CD4-positive, CD25-positive, alpha-beta regulatory T cell (primary cell): Measurements from ENCODE around the gene ATP6V0D1. TPM values are rescaled to one million over a fixed set of nuclear protein-coding genes. Genes with fewer than 3 reads are reported as not detected.
"Not testable (repeated sequence)": the region's sequence is repeated elsewhere in the genome, so short reads cannot be mapped to it uniquely, and the experiment has no call there.

Source experiments
- ATAC-seq, 2 donors: fragments of 150-1000 bp; cut with Tn5 transposase; one replicate each; pipeline ENCODE4 v1.10.0; 2021; ENCODE audit warnings: low read depth in 2 of 2, moderate number of reproducible peaks in 2 of 2, moderate library complexity in 1 of 2
- DNase-seq, 3 donors: peaks; one replicate each; pipeline versions ENCODE4 v3.0.0 to v3.0.0-alpha.2; 2012 to 2022; ENCODE audit warnings: mixed read lengths in 1 of 3
- H3K27ac ChIP-seq: one replicate; pipeline ENCODE4 v1.7.0; 2013; ENCODE audit warnings: mild to moderate bottlenecking, low read length; ENCODE audit not compliant: insufficient read depth, poor library complexity, severe bottlenecking
- H3K27me3 ChIP-seq: one replicate; pipeline ENCODE4 v1.7.0; 2013; ENCODE audit warnings: low read length; ENCODE audit not compliant: control insufficient read depth, insufficient read depth
- H3K36me3 ChIP-seq: one replicate; pipeline ENCODE4 v1.7.0; 2013; ENCODE audit warnings: mild to moderate bottlenecking, low read length, moderate library complexity; ENCODE audit not compliant: control insufficient read depth, insufficient read depth
- H3K4me1 ChIP-seq: 2 replicates; pipeline ENCODE4 v1.7.0; 2013; ENCODE audit warnings: mild to moderate bottlenecking, low read length; ENCODE audit not compliant: insufficient read depth, control insufficient read depth, poor library complexity, severe bottlenecking
- H3K4me3 ChIP-seq: one replicate; pipeline ENCODE4 v1.7.0; 2013; ENCODE audit warnings: low read depth, mild to moderate bottlenecking, low read length, moderate library complexity
- H3K9me3 ChIP-seq, 2 experiments: 1 replicate in 1 of 2; 2 replicates in 1 of 2; pipeline ENCODE4 v1.7.0; 2013; ENCODE audit warnings: low read length in 2 of 2, mild to moderate bottlenecking in 1 of 2, moderate library complexity in 1 of 2; ENCODE audit not compliant: control insufficient read depth in 2 of 2
- H3K27ac Mint-ChIP-seq, 3 donors: one replicate each; pipeline ENCODE4 v1.8.0; 2020 to 2022; ENCODE audit warnings: mild to moderate bottlenecking in 3 of 3, mixed read lengths in 3 of 3, moderate library complexity in 2 of 3
- H3K27me3 Mint-ChIP-seq: one replicate; pipeline ENCODE4 v1.8.0; 2022; ENCODE audit warnings: mild to moderate bottlenecking, mixed read lengths
- H3K36me3 Mint-ChIP-seq: one replicate; pipeline ENCODE4 v1.8.0; 2020; ENCODE audit warnings: mixed read lengths
- H3K4me1 Mint-ChIP-seq, 4 donors: one replicate each; pipeline ENCODE4 v1.8.0; 2020 to 2022; ENCODE audit warnings: mixed read lengths in 4 of 4, mild to moderate bottlenecking in 1 of 4
- H3K4me3 Mint-ChIP-seq, 4 donors: one replicate each; pipeline ENCODE4 v1.8.0; 2020 to 2022; ENCODE audit warnings: mild to moderate bottlenecking in 4 of 4, mixed read lengths in 4 of 4, moderate library complexity in 3 of 4
- H3K9me3 Mint-ChIP-seq, 7 donors: one replicate each; pipeline ENCODE4 v1.8.0; 2020 to 2022; ENCODE audit warnings: mixed read lengths in 7 of 7, mild to moderate bottlenecking in 3 of 7, moderate library complexity in 2 of 7
- polyA plus RNA-seq, 4 donors: library from polyadenylated mRNA; unstranded; fragments of 300-500 nt; fragmentation: Illumina TruSeq; gene quantifications; one replicate each; pipeline ENCODE4 v1.2.3, GENCODE V29; 2021
- total RNA-seq: library from RNA; stranded (reverse); gene quantifications from one replicate; pipeline ENCODE4 v1.2.3, GENCODE V29; 2022

Gene ATP6V0D1
- total and polyA plus RNA-seq, 5 donors from 2014 or later, result 92.5 to 141 (median 127) TPM

GRCh38 chr16:67489401-67490083 lies 8.6 kb upstream of the ATP6V0D1 start:
- H3K9me3 Mint-ChIP-seq, result no peaks in the 10 kb centered on the region
- no peak for ATAC-seq
- peak overlapping the region in 2 of 3 donors; percentile 65 to 89 for H3K27ac Mint-ChIP-seq
- no peaks in the 10 kb centered on the region for H3K27me3 ChIP-seq
- no peak overlapping the region for H3K27ac ChIP-seq
- no peak overlapping the region for H3K4me3 ChIP-seq
- H3K4me3 Mint-ChIP-seq, result no peak overlapping the region
- peaks cover 12% of the 10 kb centered on the region for H3K36me3 Mint-ChIP-seq
- peaks cover 6 to 11% (median 9%) of the 10 kb centered on the region in 4 donors for H3K4me1 Mint-ChIP-seq
- H3K27me3 Mint-ChIP-seq, result no peaks in the 10 kb centered on the region
- peaks cover 7% of the 10 kb centered on the region for H3K4me1 ChIP-seq
- no peaks in the 10 kb centered on the region for H3K9me3 ChIP-seq
- H3K36me3 ChIP-seq, result peaks cover 15% of the 10 kb centered on the region
- DNase-seq, result no peak

- not testable (repeated sequence) for H3K4me3 ChIP-seq, H3K4me1 ChIP-seq, H3K9me3 Mint-ChIP-seq, H3K9me3 ChIP-seq, ATAC-seq, H3K4me3 Mint-ChIP-seq, H3K27me3 ChIP-seq, DNase-seq, H3K27ac ChIP-seq, H3K27me3 Mint-ChIP-seq, H3K36me3 Mint-ChIP-seq
- peaks cover under 1 to 20% (median 7%) of the 10 kb centered on the region in 4 donors for H3K4me1 Mint-ChIP-seq
- peaks cover 21% of the 10 kb centered on the region for H3K36me3 ChIP-seq
- H3K27ac Mint-ChIP-seq, result peak overlapping the region in 1 of 3 donors; percentile 47
Measured at GRCh38 chr16:67487561-67487960, 6.6 kb upstream of the ATP6V0D1 start.

- peaks cover 4% of the 10 kb centered on the region for H3K36me3 Mint-ChIP-seq
- Histone ChIP-seq H3K9me3 (no peaks in the 10 kb centered on the region), H3K27ac (no peak overlapping the region), H3K4me1 (peaks cover 17% of the 10 kb centered on the region), H3K27me3 (no peaks in the 10 kb centered on the region), H3K4me3 (no peak overlapping the region), H3K36me3 (peaks cover 21% of the 10 kb centered on the region)
- no peaks in the 10 kb centered on the region for H3K27me3 Mint-ChIP-seq
- H3K4me1 Mint-ChIP-seq, result peaks cover 4 to 27% (median 14%) of the 10 kb centered on the region in 4 donors
- H3K4me3 Mint-ChIP-seq, result no peak overlapping the region
- DNase-seq (no peak), ATAC-seq (no peak)
- no peaks in the 10 kb centered on the region for H3K9me3 Mint-ChIP-seq
- H3K27ac Mint-ChIP-seq, result no peak overlapping the region
Measured at GRCh38 chr16:67486805-67487204, 5.8 kb upstream of the ATP6V0D1 start.

- no peaks in the 10 kb centered on the region for H3K9me3 Mint-ChIP-seq
- peaks cover 37% of the 10 kb centered on the region for H3K4me1 ChIP-seq
Measured at GRCh38 chr16:67483731-67484525, 3.0 kb upstream of the ATP6V0D1 start.

DNA sequence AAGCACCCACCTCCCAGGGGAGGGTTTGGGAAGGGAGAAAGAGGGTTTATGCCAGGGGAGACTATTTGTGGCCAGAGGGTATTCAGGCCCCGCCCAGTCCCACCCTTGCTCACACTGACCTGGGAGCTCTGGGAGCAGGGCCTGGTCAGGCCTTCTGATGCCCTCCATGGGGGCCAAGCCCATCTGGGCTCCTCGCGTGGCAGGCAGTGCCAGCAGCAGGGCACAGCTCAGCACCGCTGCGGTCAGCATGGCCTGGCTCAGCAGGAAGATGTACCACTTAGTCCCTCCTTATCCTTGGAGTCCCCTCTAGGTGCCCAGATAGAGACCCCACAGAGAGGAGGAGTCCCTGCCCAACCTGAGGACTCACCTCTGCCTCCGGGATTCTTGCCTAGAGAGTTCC lies 2.2 kb upstream of the ATP6V0D1 start, which contains the start of gene AGRP:
TSS of gene AGRP (minus strand) at position 398 of the 400 bp plus-strand sequence. CDS start at position 249, 149 bp downstream.
- Mint-ChIP-seq H3K9me3 (no peaks in the 10 kb centered on the region), H3K4me1 (peaks cover 4 to 51% (median 28%) of the 10 kb centered on the region in 4 donors), H3K36me3 (peaks cover 4% of the 10 kb centered on the region), H3K27ac (peak within 1 kb of the TSS; percentile 82 to 100 (median 99)), H3K4me3 (peak within 1 kb of the TSS; percentile 88 to 99 (median 98)), H3K27me3 (peaks cover 6% of the 10 kb centered on the region)
- no peak for ATAC-seq
- no peak for DNase-seq
- peaks cover 37% of the 10 kb centered on the region for H3K4me1 ChIP-seq
- peaks cover 21% of the 10 kb centered on the region for H3K36me3 ChIP-seq
- peak within 1 kb of the TSS; percentile 95 for H3K4me3 ChIP-seq
- no peaks in the 10 kb centered on the region for H3K27me3 ChIP-seq
- peak within 1 kb of the TSS; percentile 98 for H3K27ac ChIP-seq
- H3K9me3 ChIP-seq, result no peaks in the 10 kb centered on the region

More at GRCh38 chr16:67483731-67484525, 3.0 kb upstream of the ATP6V0D1 start:
- H3K27ac ChIP-seq, result peak overlapping the region; percentile 15
- no peak for ATAC-seq
- peak overlapping the region in 2 of 4 donors; percentile 56 to 61 for H3K4me3 Mint-ChIP-seq
- peak overlapping the region in 2 of 3 donors; percentile 59 to 82 for H3K27ac Mint-ChIP-seq
- no peak overlapping the region for H3K4me3 ChIP-seq
- peaks cover 4% of the 10 kb centered on the region for H3K36me3 Mint-ChIP-seq
- peaks cover 4 to 45% (median 23%) of the 10 kb centered on the region in 4 donors for H3K4me1 Mint-ChIP-seq
- no peaks in the 10 kb centered on the region for H3K27me3 ChIP-seq
- H3K36me3 ChIP-seq, result peaks cover 21% of the 10 kb centered on the region
- no peaks in the 10 kb centered on the region for H3K9me3 ChIP-seq
- DNase-seq, result no peak
- H3K27me3 Mint-ChIP-seq, result peaks cover 6% of the 10 kb centered on the region

- Histone ChIP-seq H3K27ac (peak overlapping the region; percentile 98), H3K4me3 (peak overlapping the region; percentile 95), H3K4me1 (peaks cover 37% of the 10 kb centered on the region), H3K36me3 (peaks cover 19% of the 10 kb centered on the region), H3K27me3 (no peaks in the 10 kb centered on the region), H3K9me3 (no peaks in the 10 kb centered on the region)
- Mint-ChIP-seq H3K27ac (peak overlapping the region; percentile 98 to 100 (median 99)), H3K4me3 (peak overlapping the region; percentile 97 to 99 (median 99)), H3K4me1 (peaks cover 5 to 58% (median 33%) of the 10 kb centered on the region in 4 donors), H3K27me3 (peaks cover 6% of the 10 kb centered on the region), H3K9me3 (no peaks in the 10 kb centered on the region), H3K36me3 (peaks cover under 1% of the 10 kb centered on the region)
- ATAC-seq (no peak), DNase-seq (peak in 1 of 3 donors; percentile 10)
Measured at GRCh38 chr16:67482233-67482924, 1.4 kb upstream of the ATP6V0D1 start.

DNA sequence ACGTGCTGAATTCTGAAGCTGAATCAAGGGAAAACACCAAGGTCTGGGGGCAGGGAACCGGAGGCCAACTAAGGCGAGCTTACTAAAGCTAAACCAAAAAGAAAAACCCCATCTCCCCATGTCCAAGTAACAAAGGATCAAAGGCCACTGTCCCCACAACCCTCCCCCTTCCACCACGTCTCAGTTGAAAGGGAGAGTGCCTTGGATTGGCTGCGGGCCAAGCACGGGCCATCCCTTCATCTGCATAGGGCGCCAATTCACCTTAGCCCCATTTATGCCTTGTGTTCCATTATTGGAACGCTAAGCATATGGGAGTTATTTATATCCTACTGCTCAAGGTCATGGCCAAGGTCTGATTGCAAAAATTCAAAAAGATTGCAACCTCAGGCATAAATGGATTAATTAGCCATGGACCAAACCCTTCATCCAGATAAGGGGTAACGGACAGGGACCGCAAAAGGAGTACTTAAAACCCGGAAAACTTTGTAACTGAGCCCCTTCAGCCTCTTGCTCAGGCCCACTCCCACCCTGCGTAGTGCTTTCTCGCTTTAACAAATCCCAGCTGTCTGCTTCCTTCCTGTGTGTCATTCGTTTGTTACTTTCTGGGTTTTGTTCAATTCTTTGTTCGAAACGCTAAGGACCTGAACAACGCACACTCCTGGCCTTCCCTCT lies 740 bp upstream of the ATP6V0D1 start:
- Mint-ChIP-seq H3K27me3 (peaks cover 6% of the 10 kb centered on the region), H3K36me3 (peaks cover 3% of the 10 kb centered on the region), H3K4me1 (peaks cover 10 to 64% (median 36%) of the 10 kb centered on the region in 4 donors), H3K27ac (peak overlapping the region; percentile 98 to 100 (median 99)), H3K9me3 (no peaks in the 10 kb centered on the region), H3K4me3 (peak overlapping the region; percentile 97 to 99 (median 99))
- no peak for ATAC-seq
- peak; percentile 22 to 64 (median 32) for DNase-seq
- H3K4me3 ChIP-seq, result peak overlapping the region; percentile 95
- peaks cover 14% of the 10 kb centered on the region for H3K36me3 ChIP-seq
- H3K27me3 ChIP-seq, result no peaks in the 10 kb centered on the region
- no peaks in the 10 kb centered on the region for H3K9me3 ChIP-seq
- H3K27ac ChIP-seq, result peak overlapping the region; percentile 98
- H3K4me1 ChIP-seq, result peaks cover 37% of the 10 kb centered on the region
